Right atrium auricular region (tissue), 2 donors: Measurements from ENCODE around the gene KRT7. TPM values are rescaled to one million over a fixed set of nuclear protein-coding genes. Genes with fewer than 3 reads are reported as not detected.

Source experiments
- DNase-seq: peaks from one replicate; pipeline ENCODE4 v3.0.0-alpha.2; 2019; ENCODE audit warnings: low spot score
- H3K27ac ChIP-seq, 2 donors: fragments of 200-600 bp; sonication (generic); 1 replicate in 1 of 2; 2 replicates in 1 of 2; pipeline ENCODE4 v1.5.1; 2016 to 2019
- H3K27me3 ChIP-seq, 2 donors: fragments of 200-600 bp; sonication (generic); one replicate each; pipeline versions ENCODE4 v1.5.1 to v1.6.0; 2017 to 2019
- H3K36me3 ChIP-seq: fragments of 200-600 bp; sonication (generic); one replicate; pipeline ENCODE4 v1.5.1; 2016
- H3K4me1 ChIP-seq, 2 donors: fragments of 200-600 bp; sonication (generic); one replicate each; pipeline versions ENCODE4 v1.5.1 to v1.6.0; 2017 to 2019
- H3K4me3 ChIP-seq, 2 donors: fragments of 200-600 bp; sonication (generic); 1 replicate in 1 of 2; 2 replicates in 1 of 2; pipeline ENCODE4 v1.5.1; 2017 to 2019; ENCODE audit warnings: mild to moderate bottlenecking in 1 of 2, moderate library complexity in 1 of 2
- H3K9me3 ChIP-seq, 2 donors: fragments of 200-600 bp; sonication (generic); one replicate each; pipeline ENCODE4 v1.5.1; 2019
- total RNA-seq, 2 donors: library from RNA; depleted of rRNA; stranded (reverse); fragments of >200 nt; gene quantifications; one replicate each; pipeline ENCODE4 v1.1.0, GENCODE V29; 2016
- TF ChIP-seq, protein P1 (sequence below), 2 donors: fragments of 200-600 bp; sonication (generic); IDR thresholded peaks; one replicate each; pipeline ENCODE4 v1.5.1; 2019; ENCODE audit warnings: antibody characterized with exemption in 2 of 2

KRT7 gene
- total RNA-seq, 2 donors from 2014 or later = 14.7 to 58.4 TPM

DNA sequence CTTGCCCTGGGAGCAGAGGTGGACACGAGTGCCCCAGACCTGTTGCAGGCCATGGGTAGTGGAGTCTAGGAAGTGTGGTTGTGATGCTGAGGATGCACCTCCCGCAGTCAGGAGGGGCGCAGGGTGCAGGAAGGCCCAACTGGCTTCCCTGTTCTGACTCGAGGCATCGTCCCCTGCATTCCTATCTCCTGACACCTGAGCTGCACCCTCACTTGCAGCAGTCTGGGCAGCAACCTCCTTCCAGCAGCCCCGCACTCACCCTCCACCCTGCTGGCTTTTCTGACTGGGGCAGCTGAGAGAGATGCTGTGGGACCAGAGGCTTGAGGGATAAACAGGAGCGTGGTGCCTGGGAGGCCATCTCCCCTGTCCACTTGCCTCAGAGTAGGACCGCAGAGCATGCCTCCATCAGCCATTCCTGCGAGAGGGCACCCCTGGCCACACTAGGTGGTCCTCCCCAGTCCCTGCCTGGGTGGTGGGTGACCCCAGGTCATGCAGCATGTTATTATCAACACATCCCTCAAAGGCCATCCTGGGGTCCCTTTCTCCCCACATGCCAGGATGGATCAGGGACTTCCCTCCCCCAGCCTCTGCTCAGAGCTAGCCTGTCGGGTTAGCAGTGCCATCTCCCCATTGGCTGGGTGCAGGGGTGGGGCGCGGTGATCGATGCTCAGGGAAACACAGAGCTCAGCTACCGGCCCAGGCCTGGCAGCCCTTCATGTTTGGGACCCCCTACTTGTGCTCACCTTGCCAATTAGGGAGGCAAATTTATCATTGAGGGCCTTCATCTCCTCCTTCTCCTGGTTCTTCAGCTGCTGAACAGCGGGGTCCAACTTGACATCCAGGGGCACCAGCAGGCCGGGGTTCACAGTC lies 41.9 kb upstream of the KRT7 start:
- H3K4me3 ChIP-seq = no peak overlapping the region
- H3K36me3 ChIP-seq = no peaks in the 10 kb centered on the region
- TF ChIP-seq, protein P1, sequence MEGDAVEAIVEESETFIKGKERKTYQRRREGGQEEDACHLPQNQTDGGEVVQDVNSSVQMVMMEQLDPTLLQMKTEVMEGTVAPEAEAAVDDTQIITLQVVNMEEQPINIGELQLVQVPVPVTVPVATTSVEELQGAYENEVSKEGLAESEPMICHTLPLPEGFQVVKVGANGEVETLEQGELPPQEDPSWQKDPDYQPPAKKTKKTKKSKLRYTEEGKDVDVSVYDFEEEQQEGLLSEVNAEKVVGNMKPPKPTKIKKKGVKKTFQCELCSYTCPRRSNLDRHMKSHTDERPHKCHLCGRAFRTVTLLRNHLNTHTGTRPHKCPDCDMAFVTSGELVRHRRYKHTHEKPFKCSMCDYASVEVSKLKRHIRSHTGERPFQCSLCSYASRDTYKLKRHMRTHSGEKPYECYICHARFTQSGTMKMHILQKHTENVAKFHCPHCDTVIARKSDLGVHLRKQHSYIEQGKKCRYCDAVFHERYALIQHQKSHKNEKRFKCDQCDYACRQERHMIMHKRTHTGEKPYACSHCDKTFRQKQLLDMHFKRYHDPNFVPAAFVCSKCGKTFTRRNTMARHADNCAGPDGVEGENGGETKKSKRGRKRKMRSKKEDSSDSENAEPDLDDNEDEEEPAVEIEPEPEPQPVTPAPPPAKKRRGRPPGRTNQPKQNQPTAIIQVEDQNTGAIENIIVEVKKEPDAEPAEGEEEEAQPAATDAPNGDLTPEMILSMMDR (IDR thresholded peaks at IDR 0.05) = no peak
- no peaks in the 10 kb centered on the region for H3K27me3 ChIP-seq
- peaks cover 0 to 54% of the 10 kb centered on the region in 2 donors for H3K4me1 ChIP-seq
- no peaks in the 10 kb centered on the region for H3K9me3 ChIP-seq
- no peak for DNase-seq
- H3K27ac ChIP-seq = peak overlapping the region in 1 of 2 donors; percentile 52

DNA sequence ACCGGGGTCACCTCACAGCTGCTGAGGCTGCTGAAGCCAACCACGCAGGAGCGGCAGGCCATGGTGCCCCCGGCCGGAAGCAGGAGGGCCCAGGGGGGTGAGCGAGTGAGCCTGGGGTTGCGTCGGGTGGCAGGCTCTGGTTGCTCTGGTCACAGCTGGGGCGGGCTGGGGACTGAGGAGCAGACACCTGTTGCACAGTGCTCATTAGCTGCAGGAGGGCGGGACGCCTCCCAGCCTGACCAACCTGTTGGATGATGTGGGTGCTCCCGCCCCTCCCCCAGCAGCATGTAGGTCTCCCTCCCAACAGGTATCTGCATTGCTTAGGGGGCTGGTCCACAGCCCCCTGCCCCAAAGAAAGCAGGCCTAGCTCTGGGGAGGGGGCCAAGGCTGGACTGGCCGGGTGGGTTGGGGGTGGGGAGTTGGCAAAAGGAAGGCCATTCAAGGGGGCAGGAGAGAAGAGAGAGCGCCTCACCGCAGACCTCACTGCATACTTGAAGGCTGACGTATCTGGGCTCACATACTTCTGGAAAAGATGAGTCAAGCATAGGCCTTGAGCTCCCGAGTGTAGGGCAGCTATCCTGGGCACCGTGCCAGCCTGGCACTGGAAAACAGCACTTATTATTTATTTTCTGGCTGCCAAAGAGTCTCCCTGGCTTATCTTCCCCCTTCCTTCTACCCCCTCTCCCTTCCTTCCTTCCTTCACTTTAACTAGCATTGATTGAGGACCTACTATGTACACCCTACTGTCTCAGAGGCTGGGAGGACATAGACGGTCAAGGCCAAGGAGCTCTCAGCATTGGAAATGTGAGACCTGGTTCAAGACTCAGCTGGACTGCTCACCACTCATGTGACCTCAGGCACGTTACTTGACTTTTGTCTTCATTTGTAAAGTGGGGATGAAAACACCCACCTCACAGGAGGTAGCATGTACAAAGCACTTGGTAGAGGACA lies 40.9 kb upstream of the KRT7 start, which contains the start of gene KRT80:
TSS of gene KRT80 (minus strand) at position 174 of the 951 bp plus-strand sequence. CDS start at position 62, 112 bp downstream.
- Histone ChIP-seq H3K9me3 (no peaks in the 10 kb centered on the region), H3K4me3 (no peak within 1 kb of the TSS), H3K4me1 (peaks cover 0 to 43% of the 10 kb centered on the region in 2 donors), H3K27ac (peak within 1 kb of the TSS; percentile 4 to 52), H3K27me3 (no peaks in the 10 kb centered on the region), H3K36me3 (no peaks in the 10 kb centered on the region)
- TF ChIP-seq, protein P1 (IDR thresholded peaks at IDR 0.05) = no peak
- DNase-seq = peak; percentile 93

DNA sequence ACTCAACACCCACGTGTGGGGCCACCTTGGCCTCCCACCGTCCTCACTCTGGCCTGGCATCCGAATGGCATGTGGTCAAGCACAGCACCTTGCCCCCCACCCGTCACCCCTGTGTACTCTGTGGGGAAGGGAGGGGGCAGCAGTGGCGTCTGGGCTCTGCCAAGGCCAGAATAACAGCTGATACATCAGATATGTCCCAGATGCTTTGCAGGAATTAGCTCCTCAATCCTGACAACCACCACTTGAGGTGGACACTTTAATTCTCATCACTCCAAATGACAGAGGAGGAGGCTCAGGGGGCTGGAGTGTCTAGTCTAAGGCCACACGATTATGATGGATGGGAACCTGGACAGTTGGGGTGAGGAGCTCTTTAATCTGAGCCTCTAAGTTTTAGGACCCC lies 39.5 kb upstream of the KRT7 start:
- TF ChIP-seq, protein P1 (IDR thresholded peaks at IDR 0.05) = no peak
- Histone ChIP-seq H3K27me3 (no peaks in the 10 kb centered on the region), H3K9me3 (no peaks in the 10 kb centered on the region), H3K36me3 (no peaks in the 10 kb centered on the region), H3K4me1 (peaks cover 0 to 57% of the 10 kb centered on the region in 2 donors), H3K4me3 (no peak overlapping the region), H3K27ac (no peak overlapping the region)
- no peak for DNase-seq

DNA sequence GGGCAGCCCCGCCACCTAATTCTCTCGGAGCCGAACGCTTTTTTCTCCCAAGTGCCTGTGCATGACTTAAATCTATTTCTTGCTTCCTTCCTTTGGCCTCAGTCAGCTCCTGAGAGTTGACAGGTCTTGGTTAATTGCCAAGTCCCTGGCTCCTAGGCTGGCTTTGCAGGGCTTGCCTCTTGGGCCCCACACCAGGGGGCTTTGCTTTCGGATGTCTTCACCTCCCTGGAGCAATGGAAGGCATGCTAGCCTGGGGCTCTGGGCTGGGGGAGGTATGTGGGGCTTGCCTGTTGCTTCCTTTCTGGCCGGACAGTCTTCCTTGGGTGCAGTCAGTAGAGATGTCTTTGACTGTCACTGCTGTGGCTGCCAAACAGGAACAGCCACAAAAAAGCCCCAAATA lies 39.1 kb upstream of the KRT7 start:
- no peak for DNase-seq
- H3K27ac ChIP-seq = no peak overlapping the region
- H3K36me3 ChIP-seq = no peaks in the 10 kb centered on the region
- TF ChIP-seq, protein P1 (IDR thresholded peaks at IDR 0.05) = no peak
- H3K9me3 ChIP-seq = no peaks in the 10 kb centered on the region
- H3K4me1 ChIP-seq = peaks cover 0 to 61% of the 10 kb centered on the region in 2 donors
- no peak overlapping the region for H3K4me3 ChIP-seq
- no peaks in the 10 kb centered on the region for H3K27me3 ChIP-seq

DNA sequence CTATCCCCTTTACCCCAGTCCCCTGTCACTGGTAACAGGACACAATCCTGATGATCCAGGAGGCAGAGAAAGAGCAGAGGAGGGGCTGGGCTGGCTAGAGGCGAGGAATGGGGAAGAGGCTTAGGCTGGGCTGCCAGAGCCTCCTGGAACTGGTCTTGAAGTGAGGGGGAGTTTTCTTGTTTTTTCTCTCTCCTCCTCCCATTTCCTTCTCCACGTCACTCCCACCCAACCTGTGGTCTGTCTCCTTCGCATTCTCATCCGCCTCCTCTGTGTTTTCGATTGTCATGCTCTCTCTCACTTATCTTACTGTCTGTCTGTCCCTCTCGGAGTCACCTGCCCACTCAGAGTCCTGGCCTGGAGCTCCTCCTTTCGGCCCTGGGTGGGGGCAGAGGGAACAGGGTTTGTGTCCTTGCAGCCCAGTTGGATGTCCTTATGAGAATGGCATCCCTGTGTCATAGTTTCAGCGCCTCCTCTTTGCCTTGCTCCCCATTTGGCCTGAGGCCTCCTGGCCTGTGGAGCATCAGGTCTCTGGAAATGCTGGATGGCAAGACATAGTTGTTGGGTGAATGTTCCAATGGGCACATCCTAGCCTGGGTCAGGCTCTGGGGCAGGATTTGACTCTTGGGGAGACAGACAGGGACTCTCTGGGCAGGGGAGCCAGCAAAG lies 37.8 kb upstream of the KRT7 start:
- Histone ChIP-seq H3K36me3 (no peaks in the 10 kb centered on the region), H3K9me3 (no peaks in the 10 kb centered on the region), H3K27me3 (no peaks in the 10 kb centered on the region), H3K27ac (no peak overlapping the region), H3K4me1 (peaks cover 0 to 73% of the 10 kb centered on the region in 2 donors), H3K4me3 (no peak overlapping the region)
- DNase-seq = no peak
- TF ChIP-seq, protein P1 (IDR thresholded peaks at IDR 0.05) = no peak
